GM23338 (cell line): ENCODE results near the gene MCTP1. TPM values are rescaled to one million over a fixed set of nuclear protein-coding genes. Genes with fewer than 3 reads are reported as not detected.

Experiments
- ATAC-seq: fragments of 200-7000 bp; cut with Tn5 transposase; 3 replicates; pipeline ENCODE4 v1.9.1; 2020
- DNase-seq: peaks from one replicate; pipeline ENCODE4 v3.0.0-alpha.2; 2015; ENCODE audit warnings: low spot score
- H2AFZ ChIP-seq: fragments of 200-600 bp; sonication (generic); 2 replicates; pipeline ENCODE4 v1.8.0; 2016; ENCODE audit warnings: antibody characterized with exemption, mild to moderate bottlenecking, moderate library complexity
- H3F3A ChIP-seq: fragments of 200-600 bp; sonication (generic); replicated peaks from 2 replicates; pipeline ENCODE4 v1.8.0; 2017; ENCODE audit warnings: antibody characterized with exemption, mixed run types, low read depth
- H3K27ac ChIP-seq: fragments of 200-600 bp; sonication (generic); 2 replicates; pipeline ENCODE4 v1.6.1; 2016; ENCODE audit warnings: low read depth
- H3K27me3 ChIP-seq: fragments of 200-600 bp; sonication (generic); 2 replicates; pipeline ENCODE4 v1.8.0; 2016; ENCODE audit warnings: mild to moderate bottlenecking, mixed run types, moderate library complexity; ENCODE audit not compliant: insufficient read depth
- H3K36me3 ChIP-seq: fragments of 200-600 bp; sonication (generic); 2 replicates; pipeline ENCODE4 v1.8.0; 2016; ENCODE audit warnings: mild to moderate bottlenecking; ENCODE audit not compliant: insufficient read depth
- H3K4me1 ChIP-seq: fragments of 200-600 bp; sonication (generic); 2 replicates; pipeline ENCODE4 v1.8.0; 2016; ENCODE audit warnings: mild to moderate bottlenecking, moderate library complexity; ENCODE audit not compliant: insufficient read depth
- H3K4me2 ChIP-seq: fragments of 200-600 bp; sonication (generic); 2 replicates; pipeline ENCODE4 v1.7.1; 2017; ENCODE audit warnings: mixed run types
- H3K4me3 ChIP-seq: fragments of 200-600 bp; sonication (generic); 2 replicates; pipeline ENCODE4 v1.6.1; 2016; ENCODE audit warnings: mixed run types
- H3K79me2 ChIP-seq: fragments of 200-600 bp; sonication (generic); replicated peaks from 2 replicates; pipeline ENCODE4 v1.8.0; 2017; ENCODE audit warnings: mild to moderate bottlenecking; ENCODE audit not compliant: insufficient read depth
- H3K9me2 ChIP-seq: fragments of 200-600 bp; sonication (generic); 2 replicates; pipeline ENCODE4 v1.8.0; 2017; ENCODE audit not compliant: insufficient read depth
- H4K20me1 ChIP-seq: fragments of 200-600 bp; sonication (generic); replicated peaks from 2 replicates; pipeline ENCODE4 v1.8.0; 2017; ENCODE audit warnings: mild to moderate bottlenecking; ENCODE audit not compliant: insufficient read depth
- H3K27ac Mint-ChIP-seq: 2 replicates; pipeline ENCODE4 v1.8.0; 2020; ENCODE audit warnings: inconsistent platforms, mild to moderate bottlenecking, moderate library complexity, mixed read lengths
- H3K27me3 Mint-ChIP-seq: 3 replicates; pipeline ENCODE4 v1.8.0; 2022; ENCODE audit warnings: low read depth, mild to moderate bottlenecking, moderate library complexity, mixed read lengths, inconsistent platforms; ENCODE audit not compliant: insufficient read depth, poor library complexity
- H3K36me3 Mint-ChIP-seq: 3 replicates; pipeline ENCODE4 v1.8.0; 2021; ENCODE audit warnings: low read depth, mild to moderate bottlenecking, inconsistent platforms, moderate library complexity, mixed read lengths
- H3K4me1 Mint-ChIP-seq: 3 replicates; pipeline ENCODE4 v1.8.0; 2020; ENCODE audit warnings: mild to moderate bottlenecking, inconsistent platforms, mixed read lengths
- H3K4me3 Mint-ChIP-seq: 3 replicates; pipeline ENCODE4 v1.8.0; 2021; ENCODE audit warnings: moderate library complexity, mild to moderate bottlenecking, inconsistent platforms, mixed read lengths
- H3K9me3 Mint-ChIP-seq: 3 replicates; pipeline ENCODE4 v1.8.0; 2020; ENCODE audit warnings: moderate library complexity, mild to moderate bottlenecking, inconsistent platforms, mixed read lengths
- CREB1 ChIP-seq: fragments of 250-450 bp; sonication (Bioruptor Pico); IDR thresholded peaks from 2 replicates; pipeline ENCODE4 v1.5.0; 2020; ENCODE audit warnings: low read depth, mild to moderate bottlenecking, moderate library complexity
- EZH2 ChIP-seq: fragments of 200-600 bp; sonication (generic); IDR thresholded peaks from one replicate; pipeline ENCODE4 v1.8.0; 2017; ENCODE audit warnings: antibody characterized with exemption, mild to moderate bottlenecking, low read depth; ENCODE audit not compliant: unreplicated experiment
- EZH2phosphoT487 ChIP-seq: fragments of 200-600 bp; sonication (generic); IDR thresholded peaks from one replicate; pipeline ENCODE4 v1.8.1; 2018; ENCODE audit warnings: antibody characterized with exemption; ENCODE audit not compliant: unreplicated experiment
- JUNB ChIP-seq: IDR thresholded peaks from one replicate; pipeline ENCODE4 v1.6.1; 2016; ENCODE audit warnings: antibody characterized with exemption; ENCODE audit not compliant: unreplicated experiment
- NANOG ChIP-seq: IDR thresholded peaks from 2 replicates; pipeline ENCODE4 v1.6.1; 2016; ENCODE audit warnings: antibody characterized with exemption, borderline replicate concordance
- POLR2AphosphoS5 ChIP-seq: IDR thresholded peaks from 2 replicates; pipeline ENCODE4 v1.6.1; 2016; ENCODE audit warnings: antibody characterized with exemption, low read depth
- STAT1 ChIP-seq: IDR thresholded peaks from one replicate; pipeline ENCODE4 v1.6.1; 2016; ENCODE audit warnings: antibody characterized with exemption; ENCODE audit not compliant: unreplicated experiment
- ZNF114 ChIP-seq: fragments of 250-450 bp; sonication (Bioruptor Pico); IDR thresholded peaks from 2 replicates; pipeline ENCODE4 v1.5.0; 2020; ENCODE audit warnings: mild to moderate bottlenecking, moderate library complexity
- ZNF331 ChIP-seq: fragments of 250-450 bp; sonication (Bioruptor Pico); IDR thresholded peaks from 2 replicates; pipeline ENCODE4 v1.5.0; 2020; ENCODE audit warnings: low read depth, mild to moderate bottlenecking, moderate library complexity
- polyA plus RNA-seq: library from polyadenylated mRNA; unstranded; fragments of >200 nt; fragmentation: Nextera tagmentation; extraction: Ambion mirVana; gene quantifications from 2 replicates; pipeline ENCODE4 v1.2.1, GENCODE V29; 2016
- total RNA-seq: library from RNA; depleted of rRNA; stranded (reverse); fragments of >200 nt; shearing (Covaris generic); gene quantifications from 2 replicates; pipeline ENCODE4 v1.2.3, GENCODE V29; 2014
- TF ChIP-seq, protein P1 (sequence below): fragments of 250-450 bp; sonication (Bioruptor Pico); IDR thresholded peaks from 2 replicates; pipeline ENCODE4 v1.5.0; 2020; ENCODE audit warnings: mild to moderate bottlenecking, moderate library complexity
- TF ChIP-seq, protein P2 (sequence below): IDR thresholded peaks from one replicate; pipeline ENCODE4 v1.6.1; 2018; ENCODE audit warnings: antibody characterized with exemption; ENCODE audit not compliant: unreplicated experiment
- TF ChIP-seq, protein P3 (sequence below), 2 experiments: fragments of 200-600 bp in 1 of 2; sonication (generic) in 1 of 2; conservative IDR thresholded peaks; 2 replicates each; pipeline versions ENCODE4 v1.5.1 to v1.6.1; 2016 to 2017; ENCODE audit warnings: antibody characterized with exemption in 2 of 2, low read depth in 2 of 2, mild to moderate bottlenecking in 2 of 2, moderate library complexity in 1 of 2

The MCTP1 gene
- total and polyA plus RNA-seq, 2 experiments from 2014 or later = 3.7 to 4.2 TPM

DNA sequence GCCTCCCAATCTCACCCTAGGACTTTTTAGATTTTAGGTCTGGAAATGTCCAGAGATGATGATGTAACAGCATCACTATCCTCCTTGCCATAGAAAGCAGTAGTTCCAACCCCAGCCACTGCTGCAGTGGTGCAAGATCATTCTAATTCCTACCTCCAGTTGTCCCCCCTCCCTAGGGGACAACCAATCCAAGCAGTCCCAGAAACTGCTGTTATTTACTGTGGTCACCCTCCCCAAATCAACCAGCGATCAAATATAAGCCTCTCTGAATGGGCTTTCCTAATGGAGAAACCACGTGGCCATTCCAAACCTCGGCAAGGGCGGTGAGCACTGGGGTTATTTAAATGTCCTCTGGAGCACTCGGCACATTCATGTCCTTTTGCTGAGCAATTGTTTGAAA, 506.6 kb downstream of the MCTP1 start:
- no peaks in the 10 kb centered on the region for H3K9me2 ChIP-seq
- TF ChIP-seq CREB1 (CRISPR knock-in tag) = no peak
- TF ChIP-seq EZH2 = no peak
- no peak for TF ChIP-seq ZNF331 (CRISPR knock-in tag)
- TF ChIP-seq, protein P1, sequence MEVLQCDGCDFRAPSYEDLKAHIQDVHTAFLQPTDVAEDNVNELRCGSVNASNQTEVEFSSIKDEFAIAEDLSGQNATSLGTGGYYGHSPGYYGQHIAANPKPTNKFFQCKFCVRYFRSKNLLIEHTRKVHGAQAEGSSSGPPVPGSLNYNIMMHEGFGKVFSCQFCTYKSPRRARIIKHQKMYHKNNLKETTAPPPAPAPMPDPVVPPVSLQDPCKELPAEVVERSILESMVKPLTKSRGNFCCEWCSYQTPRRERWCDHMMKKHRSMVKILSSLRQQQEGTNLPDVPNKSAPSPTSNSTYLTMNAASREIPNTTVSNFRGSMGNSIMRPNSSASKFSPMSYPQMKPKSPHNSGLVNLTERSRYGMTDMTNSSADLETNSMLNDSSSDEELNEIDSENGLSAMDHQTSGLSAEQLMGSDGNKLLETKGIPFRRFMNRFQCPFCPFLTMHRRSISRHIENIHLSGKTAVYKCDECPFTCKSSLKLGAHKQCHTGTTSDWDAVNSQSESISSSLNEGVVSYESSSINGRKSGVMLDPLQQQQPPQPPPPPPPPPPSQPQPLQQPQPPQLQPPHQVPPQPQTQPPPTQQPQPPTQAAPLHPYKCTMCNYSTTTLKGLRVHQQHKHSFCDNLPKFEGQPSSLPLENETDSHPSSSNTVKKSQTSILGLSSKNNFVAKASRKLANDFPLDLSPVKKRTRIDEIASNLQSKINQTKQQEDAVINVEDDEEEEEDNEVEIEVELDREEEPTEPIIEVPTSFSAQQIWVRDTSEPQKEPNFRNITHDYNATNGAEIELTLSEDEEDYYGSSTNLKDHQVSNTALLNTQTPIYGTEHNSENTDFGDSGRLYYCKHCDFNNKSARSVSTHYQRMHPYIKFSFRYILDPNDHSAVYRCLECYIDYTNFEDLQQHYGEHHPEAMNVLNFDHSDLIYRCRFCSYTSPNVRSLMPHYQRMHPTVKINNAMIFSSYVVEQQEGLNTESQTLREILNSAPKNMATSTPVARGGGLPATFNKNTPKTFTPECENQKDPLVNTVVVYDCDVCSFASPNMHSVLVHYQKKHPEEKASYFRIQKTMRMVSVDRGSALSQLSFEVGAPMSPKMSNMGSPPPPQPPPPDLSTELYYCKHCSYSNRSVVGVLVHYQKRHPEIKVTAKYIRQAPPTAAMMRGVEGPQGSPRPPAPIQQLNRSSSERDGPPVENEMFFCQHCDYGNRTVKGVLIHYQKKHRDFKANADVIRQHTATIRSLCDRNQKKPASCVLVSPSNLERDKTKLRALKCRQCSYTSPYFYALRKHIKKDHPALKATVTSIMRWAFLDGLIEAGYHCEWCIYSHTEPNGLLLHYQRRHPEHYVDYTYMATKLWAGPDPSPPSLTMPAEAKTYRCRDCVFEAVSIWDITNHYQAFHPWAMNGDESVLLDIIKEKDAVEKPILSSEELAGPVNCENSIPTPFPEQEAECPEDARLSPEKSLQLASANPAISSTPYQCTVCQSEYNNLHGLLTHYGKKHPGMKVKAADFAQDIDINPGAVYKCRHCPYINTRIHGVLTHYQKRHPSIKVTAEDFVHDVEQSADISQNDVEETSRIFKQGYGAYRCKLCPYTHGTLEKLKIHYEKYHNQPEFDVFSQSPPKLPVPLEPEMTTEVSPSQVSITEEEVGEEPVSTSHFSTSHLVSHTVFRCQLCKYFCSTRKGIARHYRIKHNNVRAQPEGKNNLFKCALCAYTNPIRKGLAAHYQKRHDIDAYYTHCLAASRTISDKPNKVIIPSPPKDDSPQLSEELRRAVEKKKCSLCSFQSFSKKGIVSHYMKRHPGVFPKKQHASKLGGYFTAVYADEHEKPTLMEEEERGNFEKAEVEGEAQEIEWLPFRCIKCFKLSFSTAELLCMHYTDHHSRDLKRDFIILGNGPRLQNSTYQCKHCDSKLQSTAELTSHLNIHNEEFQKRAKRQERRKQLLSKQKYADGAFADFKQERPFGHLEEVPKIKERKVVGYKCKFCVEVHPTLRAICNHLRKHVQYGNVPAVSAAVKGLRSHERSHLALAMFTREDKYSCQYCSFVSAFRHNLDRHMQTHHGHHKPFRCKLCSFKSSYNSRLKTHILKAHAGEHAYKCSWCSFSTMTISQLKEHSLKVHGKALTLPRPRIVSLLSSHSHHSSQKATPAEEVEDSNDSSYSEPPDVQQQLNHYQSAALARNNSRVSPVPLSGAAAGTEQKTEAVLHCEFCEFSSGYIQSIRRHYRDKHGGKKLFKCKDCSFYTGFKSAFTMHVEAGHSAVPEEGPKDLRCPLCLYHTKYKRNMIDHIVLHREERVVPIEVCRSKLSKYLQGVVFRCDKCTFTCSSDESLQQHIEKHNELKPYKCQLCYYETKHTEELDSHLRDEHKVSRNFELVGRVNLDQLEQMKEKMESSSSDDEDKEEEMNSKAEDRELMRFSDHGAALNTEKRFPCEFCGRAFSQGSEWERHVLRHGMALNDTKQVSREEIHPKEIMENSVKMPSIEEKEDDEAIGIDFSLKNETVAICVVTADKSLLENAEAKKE (CRISPR knock-in tag) = no peak
- TF ChIP-seq STAT1 = no peak
- TF ChIP-seq, protein P2, sequence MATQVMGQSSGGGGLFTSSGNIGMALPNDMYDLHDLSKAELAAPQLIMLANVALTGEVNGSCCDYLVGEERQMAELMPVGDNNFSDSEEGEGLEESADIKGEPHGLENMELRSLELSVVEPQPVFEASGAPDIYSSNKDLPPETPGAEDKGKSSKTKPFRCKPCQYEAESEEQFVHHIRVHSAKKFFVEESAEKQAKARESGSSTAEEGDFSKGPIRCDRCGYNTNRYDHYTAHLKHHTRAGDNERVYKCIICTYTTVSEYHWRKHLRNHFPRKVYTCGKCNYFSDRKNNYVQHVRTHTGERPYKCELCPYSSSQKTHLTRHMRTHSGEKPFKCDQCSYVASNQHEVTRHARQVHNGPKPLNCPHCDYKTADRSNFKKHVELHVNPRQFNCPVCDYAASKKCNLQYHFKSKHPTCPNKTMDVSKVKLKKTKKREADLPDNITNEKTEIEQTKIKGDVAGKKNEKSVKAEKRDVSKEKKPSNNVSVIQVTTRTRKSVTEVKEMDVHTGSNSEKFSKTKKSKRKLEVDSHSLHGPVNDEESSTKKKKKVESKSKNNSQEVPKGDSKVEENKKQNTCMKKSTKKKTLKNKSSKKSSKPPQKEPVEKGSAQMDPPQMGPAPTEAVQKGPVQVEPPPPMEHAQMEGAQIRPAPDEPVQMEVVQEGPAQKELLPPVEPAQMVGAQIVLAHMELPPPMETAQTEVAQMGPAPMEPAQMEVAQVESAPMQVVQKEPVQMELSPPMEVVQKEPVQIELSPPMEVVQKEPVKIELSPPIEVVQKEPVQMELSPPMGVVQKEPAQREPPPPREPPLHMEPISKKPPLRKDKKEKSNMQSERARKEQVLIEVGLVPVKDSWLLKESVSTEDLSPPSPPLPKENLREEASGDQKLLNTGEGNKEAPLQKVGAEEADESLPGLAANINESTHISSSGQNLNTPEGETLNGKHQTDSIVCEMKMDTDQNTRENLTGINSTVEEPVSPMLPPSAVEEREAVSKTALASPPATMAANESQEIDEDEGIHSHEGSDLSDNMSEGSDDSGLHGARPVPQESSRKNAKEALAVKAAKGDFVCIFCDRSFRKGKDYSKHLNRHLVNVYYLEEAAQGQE = no peak
- no peak for TF ChIP-seq JUNB
- TF ChIP-seq NANOG = no peak
- TF ChIP-seq ZNF114 (CRISPR knock-in tag) = no peak
- TF ChIP-seq, protein P3, sequence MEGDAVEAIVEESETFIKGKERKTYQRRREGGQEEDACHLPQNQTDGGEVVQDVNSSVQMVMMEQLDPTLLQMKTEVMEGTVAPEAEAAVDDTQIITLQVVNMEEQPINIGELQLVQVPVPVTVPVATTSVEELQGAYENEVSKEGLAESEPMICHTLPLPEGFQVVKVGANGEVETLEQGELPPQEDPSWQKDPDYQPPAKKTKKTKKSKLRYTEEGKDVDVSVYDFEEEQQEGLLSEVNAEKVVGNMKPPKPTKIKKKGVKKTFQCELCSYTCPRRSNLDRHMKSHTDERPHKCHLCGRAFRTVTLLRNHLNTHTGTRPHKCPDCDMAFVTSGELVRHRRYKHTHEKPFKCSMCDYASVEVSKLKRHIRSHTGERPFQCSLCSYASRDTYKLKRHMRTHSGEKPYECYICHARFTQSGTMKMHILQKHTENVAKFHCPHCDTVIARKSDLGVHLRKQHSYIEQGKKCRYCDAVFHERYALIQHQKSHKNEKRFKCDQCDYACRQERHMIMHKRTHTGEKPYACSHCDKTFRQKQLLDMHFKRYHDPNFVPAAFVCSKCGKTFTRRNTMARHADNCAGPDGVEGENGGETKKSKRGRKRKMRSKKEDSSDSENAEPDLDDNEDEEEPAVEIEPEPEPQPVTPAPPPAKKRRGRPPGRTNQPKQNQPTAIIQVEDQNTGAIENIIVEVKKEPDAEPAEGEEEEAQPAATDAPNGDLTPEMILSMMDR (conservative IDR thresholded peaks at IDR 0.05; ENCODE audit: low read depth in 2 of 2) = no peak
- no peak for TF ChIP-seq EZH2phosphoT487
- no peak for TF ChIP-seq POLR2AphosphoS5
- DNase-seq (peak; percentile 35), ATAC-seq (peak; percentile 62)
- H2AFZ ChIP-seq = peak overlapping the region; percentile 74
- H3K79me2 ChIP-seq = no peaks in the 10 kb centered on the region
- H3K4me3 ChIP-seq = no peak overlapping the region
- H4K20me1 ChIP-seq = no peaks in the 10 kb centered on the region
- no peaks in the 10 kb centered on the region for H3K36me3 ChIP-seq
- no peaks in the 10 kb centered on the region for H3K27me3 ChIP-seq
- H3K4me2 ChIP-seq = no peak overlapping the region
- H3K4me1 ChIP-seq = no peaks in the 10 kb centered on the region
- peak overlapping the region; percentile 25; the same call in 1 of the 2 replicates for H3K27ac Mint-ChIP-seq
- peaks cover 3% of the 10 kb centered on the region; the same call in 2 of the 3 replicates for H3K36me3 Mint-ChIP-seq
- H3F3A ChIP-seq = no peaks in the 10 kb centered on the region
- H3K9me3 Mint-ChIP-seq = peaks cover 4% of the 10 kb centered on the region; the same call in 1 of the 3 replicates
- H3K27me3 Mint-ChIP-seq = peaks cover 3% of the 10 kb centered on the region
- peaks cover 14% of the 10 kb centered on the region for H3K4me1 Mint-ChIP-seq
- H3K27ac ChIP-seq = no peak overlapping the region
- no peak overlapping the region for H3K4me3 Mint-ChIP-seq
